Endothelial cell (in vitro differentiated cells): ENCODE results near the gene CEP68. TPM values are rescaled to one million over a fixed set of nuclear protein-coding genes. Genes with fewer than 3 reads are reported as not detected.

Experiments
- DNase-seq: peaks from one replicate; pipeline ENCODE4 v3.0.0; 2021; ENCODE audit warnings: low spot score
- H3K27ac Mint-ChIP-seq: one replicate; pipeline ENCODE4 v1.8.0; 2021; ENCODE audit warnings: mixed read lengths, inconsistent platforms; ENCODE audit not compliant: unreplicated experiment
- H3K27me3 Mint-ChIP-seq: one replicate; pipeline ENCODE4 v1.8.0; 2021; ENCODE audit warnings: mild to moderate bottlenecking, moderate library complexity, mixed read lengths, inconsistent platforms; ENCODE audit not compliant: unreplicated experiment
- H3K36me3 Mint-ChIP-seq: one replicate; pipeline ENCODE4 v1.8.0; 2021; ENCODE audit warnings: mild to moderate bottlenecking, low read depth, mixed read lengths, inconsistent platforms; ENCODE audit not compliant: unreplicated experiment
- H3K4me1 Mint-ChIP-seq: one replicate; pipeline ENCODE4 v1.8.0; 2021; ENCODE audit warnings: mild to moderate bottlenecking, mixed read lengths, inconsistent platforms; ENCODE audit not compliant: unreplicated experiment
- H3K4me3 Mint-ChIP-seq: one replicate; pipeline ENCODE4 v1.8.0; 2021; ENCODE audit warnings: mild to moderate bottlenecking, mixed read lengths, inconsistent platforms; ENCODE audit not compliant: unreplicated experiment
- H3K9me3 Mint-ChIP-seq: one replicate; pipeline ENCODE4 v1.8.0; 2021; ENCODE audit warnings: mixed read lengths, inconsistent platforms; ENCODE audit not compliant: unreplicated experiment
- CTCF ChIP-seq: fragments of 200-600 bp; sonication (generic); IDR thresholded peaks from one replicate; pipeline ENCODE4 v1.5.0; 2021; ENCODE audit warnings: antibody characterized with exemption; ENCODE audit not compliant: unreplicated experiment
- total RNA-seq: library from RNA; stranded (reverse); fragmentation: NEBNext Ultra II Directional; extraction: Animal tissue kit (Norgen Biotek cat#: 25700); gene quantifications from one replicate; pipeline ENCODE4 v1.2.1, GENCODE V29; 2021; ENCODE audit not compliant: unreplicated experiment

CEP68 gene
- total RNA-seq, 1 donor from 2014 or later, result 63.3 TPM

- TF ChIP-seq CTCF, result no peak
- DNase-seq, result no peak
- H3K27ac Mint-ChIP-seq, result peak overlapping the region; percentile 15
- peaks cover 8% of the 10 kb centered on the region for H3K27me3 Mint-ChIP-seq
- no peaks in the 10 kb centered on the region for H3K36me3 Mint-ChIP-seq
- peak overlapping the region; percentile 19 for H3K4me3 Mint-ChIP-seq
- H3K4me1 Mint-ChIP-seq, result peaks cover 21% of the 10 kb centered on the region
- no peaks in the 10 kb centered on the region for H3K9me3 Mint-ChIP-seq
These were observed 19.0 kb upstream of the CEP68 start for GRCh38 chr2:65037178-65037577.

DNA sequence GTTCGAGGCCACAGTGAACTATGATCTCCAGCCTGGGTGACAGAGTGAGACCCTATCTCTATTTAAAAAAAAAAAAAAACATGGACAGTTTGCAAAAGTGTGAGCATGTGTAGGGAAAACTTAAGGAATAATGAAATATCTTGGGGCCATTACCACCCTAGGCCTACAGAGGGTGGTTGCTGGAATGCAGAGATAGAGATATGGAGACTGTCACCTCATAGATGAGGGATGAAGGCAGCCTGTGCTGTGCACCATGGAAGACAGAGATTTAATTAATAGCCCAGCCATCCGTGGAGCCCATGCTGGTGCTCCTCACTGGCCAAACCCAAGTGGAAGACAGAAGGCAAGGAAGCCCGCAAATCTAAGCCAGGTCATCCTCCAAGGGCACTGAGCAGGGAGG is 16.6 kb upstream of the CEP68 start:
- H3K9me3 Mint-ChIP-seq, result peaks cover 6% of the 10 kb centered on the region
- no peak for TF ChIP-seq CTCF
- peaks cover 7% of the 10 kb centered on the region for H3K27me3 Mint-ChIP-seq
- H3K27ac Mint-ChIP-seq, result no peak overlapping the region
- no peak for DNase-seq
- no peak overlapping the region for H3K4me3 Mint-ChIP-seq
- peaks cover 40% of the 10 kb centered on the region for H3K4me1 Mint-ChIP-seq
- peaks cover 7% of the 10 kb centered on the region for H3K36me3 Mint-ChIP-seq

- Mint-ChIP-seq H3K27ac (no peak overlapping the region), H3K27me3 (peaks cover 6% of the 10 kb centered on the region), H3K36me3 (peaks cover 12% of the 10 kb centered on the region), H3K4me1 (peaks cover 37% of the 10 kb centered on the region), H3K9me3 (peaks cover 6% of the 10 kb centered on the region), H3K4me3 (no peak overlapping the region)
- DNase-seq, result peak; percentile 79
- TF ChIP-seq CTCF, result peak; percentile 91
These were observed 15.6 kb upstream of the CEP68 start for GRCh38 chr2:65040400-65041261.

DNA sequence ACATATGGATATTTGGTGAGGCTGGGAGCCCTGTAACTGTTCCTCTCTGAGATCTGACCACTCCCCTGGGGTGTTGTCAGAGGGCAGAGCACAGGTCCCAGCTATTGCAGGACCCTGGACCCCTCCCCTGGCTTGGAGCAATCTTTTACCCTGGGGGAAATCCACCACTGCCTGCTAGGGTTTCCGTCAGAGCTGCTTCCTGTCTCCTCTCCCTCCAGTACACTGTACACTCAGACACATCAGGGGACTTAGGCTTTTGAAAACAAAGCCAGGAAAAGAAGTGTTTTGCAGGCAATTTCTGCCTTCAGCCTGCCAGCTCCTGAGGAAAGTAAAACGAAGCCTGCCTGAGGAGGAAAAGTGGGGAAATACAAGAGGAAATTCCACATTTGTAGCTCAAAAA is 13.2 kb upstream of the CEP68 start:
- DNase-seq, result peak; percentile 28
- H3K9me3 Mint-ChIP-seq, result peaks cover 6% of the 10 kb centered on the region
- H3K4me1 Mint-ChIP-seq, result peaks cover 32% of the 10 kb centered on the region
- H3K36me3 Mint-ChIP-seq, result peaks cover 20% of the 10 kb centered on the region
- peaks cover 6% of the 10 kb centered on the region for H3K27me3 Mint-ChIP-seq
- peak overlapping the region; percentile 90 for H3K27ac Mint-ChIP-seq
- no peak for TF ChIP-seq CTCF
- no peak overlapping the region for H3K4me3 Mint-ChIP-seq

- TF ChIP-seq CTCF, result no peak
- Mint-ChIP-seq H3K27ac (peak overlapping the region; percentile 80), H3K4me3 (peak overlapping the region; percentile 77), H3K4me1 (peaks cover 32% of the 10 kb centered on the region), H3K36me3 (peaks cover 25% of the 10 kb centered on the region), H3K9me3 (peaks cover 6% of the 10 kb centered on the region), H3K27me3 (peaks cover 5% of the 10 kb centered on the region)
- no peak for DNase-seq
These were observed 12.0 kb upstream of the CEP68 start for GRCh38 chr2:65044097-65044735.
